VCaP (cell line): ENCODE measurements around the gene IPO8.

Experiments
- H3K27ac ChIP-seq: fragments of 450-650 bp; 2 replicates; pipeline ENCODE4 v1.5.1; 2017
- TF ChIP-seq, protein P1 (sequence below): fragments of 450-650 bp; conservative IDR thresholded peaks from 2 replicates; pipeline ENCODE4 v1.5.1; 2017; ENCODE audit warnings: mild to moderate bottlenecking, moderate library complexity

Gene IPO8

DNA sequence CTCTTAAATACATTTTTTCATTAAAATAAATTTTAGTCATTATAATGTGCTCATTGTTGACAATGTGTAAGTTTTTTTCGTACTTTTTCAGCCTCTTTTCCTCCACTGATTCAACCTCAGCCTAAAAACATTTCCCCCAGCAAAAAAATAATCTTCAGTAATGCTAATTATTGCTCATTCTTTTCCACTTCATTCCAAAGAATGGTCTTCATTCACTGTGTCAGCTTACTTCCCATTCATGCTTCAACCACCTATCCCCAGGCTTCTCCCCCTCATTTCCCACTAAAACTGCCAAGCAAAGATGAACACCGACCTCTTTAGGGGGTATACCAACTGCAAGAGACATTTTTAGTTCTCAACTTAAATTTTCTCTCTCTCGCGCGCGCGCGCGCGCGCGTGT lies 2.7 kb upstream of the IPO8 start:
- TF ChIP-seq, protein P1, sequence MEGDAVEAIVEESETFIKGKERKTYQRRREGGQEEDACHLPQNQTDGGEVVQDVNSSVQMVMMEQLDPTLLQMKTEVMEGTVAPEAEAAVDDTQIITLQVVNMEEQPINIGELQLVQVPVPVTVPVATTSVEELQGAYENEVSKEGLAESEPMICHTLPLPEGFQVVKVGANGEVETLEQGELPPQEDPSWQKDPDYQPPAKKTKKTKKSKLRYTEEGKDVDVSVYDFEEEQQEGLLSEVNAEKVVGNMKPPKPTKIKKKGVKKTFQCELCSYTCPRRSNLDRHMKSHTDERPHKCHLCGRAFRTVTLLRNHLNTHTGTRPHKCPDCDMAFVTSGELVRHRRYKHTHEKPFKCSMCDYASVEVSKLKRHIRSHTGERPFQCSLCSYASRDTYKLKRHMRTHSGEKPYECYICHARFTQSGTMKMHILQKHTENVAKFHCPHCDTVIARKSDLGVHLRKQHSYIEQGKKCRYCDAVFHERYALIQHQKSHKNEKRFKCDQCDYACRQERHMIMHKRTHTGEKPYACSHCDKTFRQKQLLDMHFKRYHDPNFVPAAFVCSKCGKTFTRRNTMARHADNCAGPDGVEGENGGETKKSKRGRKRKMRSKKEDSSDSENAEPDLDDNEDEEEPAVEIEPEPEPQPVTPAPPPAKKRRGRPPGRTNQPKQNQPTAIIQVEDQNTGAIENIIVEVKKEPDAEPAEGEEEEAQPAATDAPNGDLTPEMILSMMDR: no peak

GRCh38 chr12:30696943-30697342 lies 1.3 kb upstream of the IPO8 start:
- TF ChIP-seq, protein P1: no peak
- no peak overlapping the region for H3K27ac ChIP-seq

More for the DNA sequence above, 2.7 kb upstream of the IPO8 start:
- H3K27ac ChIP-seq: no peak overlapping the region

GRCh38 chr12:30696486-30696885 lies 817 bp upstream of the IPO8 start:
- TF ChIP-seq, protein P1: no peak
- H3K27ac ChIP-seq: peak overlapping the region; percentile 96

DNA sequence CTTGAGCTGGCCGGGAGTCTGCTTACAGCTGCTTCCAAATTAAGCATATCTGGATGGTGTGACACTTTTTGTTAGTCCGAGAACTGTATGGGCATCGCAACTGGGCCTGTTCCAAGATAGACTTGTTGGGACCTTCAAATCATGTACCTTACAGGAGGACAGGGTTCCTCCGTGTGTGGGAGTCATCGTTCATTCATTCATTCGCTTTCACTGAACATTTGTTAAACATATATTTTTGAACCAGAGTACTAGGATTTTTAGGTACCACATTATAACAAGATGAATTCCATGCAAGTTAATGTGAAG lies 387 bp upstream of the IPO8 start:
- TF ChIP-seq, protein P1: no peak
- H3K27ac ChIP-seq: peak overlapping the region; percentile 96

- H3K27ac ChIP-seq: peak overlapping the region; percentile 96
- TF ChIP-seq, protein P1: no peak
Measured at GRCh38 chr12:30694412-30695198, 1.1 kb downstream of the IPO8 start.

GRCh38 chr12:30692470-30692869 lies 3.2 kb downstream of the IPO8 start:
- no peak overlapping the region for H3K27ac ChIP-seq
- TF ChIP-seq, protein P1: no peak

- no peak overlapping the region for H3K27ac ChIP-seq
- TF ChIP-seq, protein P1: no peak
Measured at GRCh38 chr12:30691122-30691879, 4.4 kb downstream of the IPO8 start.
